Immature natural killer cell (primary cell): ENCODE measurements around the gene CD248. TPM values are rescaled to one million over a fixed set of nuclear protein-coding genes. Genes with fewer than 3 reads are reported as not detected.
"Not testable (repeated sequence)": the region's sequence is repeated elsewhere in the genome, so short reads cannot be mapped to it uniquely, and the experiment has no call there.

ENCODE experiments used
- DNase-seq, 3 donors: peaks; one replicate each; pipeline ENCODE4 v3.0.0; 2022; ENCODE audit warnings: mixed read lengths in 1 of 3
- H3K27ac Mint-ChIP-seq, 6 donors: one replicate each; pipeline ENCODE4 v1.8.0; 2020; ENCODE audit warnings: mixed read lengths in 6 of 6, mild to moderate bottlenecking in 5 of 6, inconsistent platforms in 4 of 6, moderate library complexity in 3 of 6
- H3K27me3 Mint-ChIP-seq, 3 donors: one replicate each; pipeline ENCODE4 v1.8.0; 2020 to 2021; ENCODE audit warnings: low read depth in 3 of 3, mild to moderate bottlenecking in 3 of 3, mixed read lengths in 3 of 3, moderate library complexity in 3 of 3, inconsistent platforms in 1 of 3
- H3K36me3 Mint-ChIP-seq, 3 donors: one replicate each; pipeline ENCODE4 v1.8.0; 2020; ENCODE audit warnings: mixed read lengths in 3 of 3, inconsistent platforms in 2 of 3, mild to moderate bottlenecking in 2 of 3
- H3K4me1 Mint-ChIP-seq, 2 donors: one replicate each; pipeline ENCODE4 v1.8.0; 2020; ENCODE audit warnings: inconsistent platforms in 2 of 2, mild to moderate bottlenecking in 2 of 2, mixed read lengths in 2 of 2, moderate library complexity in 1 of 2
- H3K4me3 Mint-ChIP-seq, 5 donors: one replicate each; pipeline ENCODE4 v1.8.0; 2020; ENCODE audit warnings: mild to moderate bottlenecking in 5 of 5, mixed read lengths in 5 of 5, inconsistent platforms in 3 of 5, moderate library complexity in 3 of 5
- H3K9me3 Mint-ChIP-seq, 6 donors: one replicate each; pipeline ENCODE4 v1.8.0; 2020; ENCODE audit warnings: mild to moderate bottlenecking in 6 of 6, mixed read lengths in 6 of 6, inconsistent platforms in 4 of 6, moderate library complexity in 3 of 6
- polyA plus RNA-seq, 3 donors: library from polyadenylated mRNA; unstranded; fragments of 300-500 nt; fragmentation: Illumina TruSeq; gene quantifications; one replicate each; pipeline ENCODE4 v1.2.3, GENCODE V29; 2021

CD248 gene, protein sequence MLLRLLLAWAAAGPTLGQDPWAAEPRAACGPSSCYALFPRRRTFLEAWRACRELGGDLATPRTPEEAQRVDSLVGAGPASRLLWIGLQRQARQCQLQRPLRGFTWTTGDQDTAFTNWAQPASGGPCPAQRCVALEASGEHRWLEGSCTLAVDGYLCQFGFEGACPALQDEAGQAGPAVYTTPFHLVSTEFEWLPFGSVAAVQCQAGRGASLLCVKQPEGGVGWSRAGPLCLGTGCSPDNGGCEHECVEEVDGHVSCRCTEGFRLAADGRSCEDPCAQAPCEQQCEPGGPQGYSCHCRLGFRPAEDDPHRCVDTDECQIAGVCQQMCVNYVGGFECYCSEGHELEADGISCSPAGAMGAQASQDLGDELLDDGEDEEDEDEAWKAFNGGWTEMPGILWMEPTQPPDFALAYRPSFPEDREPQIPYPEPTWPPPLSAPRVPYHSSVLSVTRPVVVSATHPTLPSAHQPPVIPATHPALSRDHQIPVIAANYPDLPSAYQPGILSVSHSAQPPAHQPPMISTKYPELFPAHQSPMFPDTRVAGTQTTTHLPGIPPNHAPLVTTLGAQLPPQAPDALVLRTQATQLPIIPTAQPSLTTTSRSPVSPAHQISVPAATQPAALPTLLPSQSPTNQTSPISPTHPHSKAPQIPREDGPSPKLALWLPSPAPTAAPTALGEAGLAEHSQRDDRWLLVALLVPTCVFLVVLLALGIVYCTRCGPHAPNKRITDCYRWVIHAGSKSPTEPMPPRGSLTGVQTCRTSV
- not detected for polyA plus RNA-seq

DNA sequence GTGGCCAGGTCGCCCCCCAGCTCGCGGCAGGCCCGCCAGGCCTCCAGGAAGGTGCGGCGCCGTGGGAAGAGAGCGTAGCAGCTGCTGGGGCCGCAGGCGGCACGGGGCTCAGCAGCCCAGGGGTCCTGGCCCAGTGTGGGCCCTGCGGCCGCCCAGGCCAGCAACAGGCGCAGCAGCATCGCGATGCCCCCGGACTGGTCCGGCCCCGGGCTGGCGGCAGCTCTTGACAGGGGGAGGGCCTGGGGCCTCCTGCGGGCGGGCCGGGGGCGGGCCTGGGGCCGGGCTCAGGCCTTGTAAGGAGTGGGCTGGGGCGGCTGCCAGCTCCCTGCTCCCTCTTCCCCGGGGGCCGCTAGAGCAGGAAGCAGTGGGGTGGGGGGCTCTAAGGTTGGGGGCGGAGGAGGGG, at the start of gene CD248:
Gene CD248 (minus strand): TSS at position 196 of the 403 bp plus-strand sequence. CDS start 17 bp downstream, at position 179.
- peaks cover 0 to 5% (median 2%) of the 10 kb centered on the region in 6 donors for H3K9me3 Mint-ChIP-seq
- H3K36me3 Mint-ChIP-seq, result no peaks in the 10 kb centered on the region
- peaks cover 13 to 32% of the 10 kb centered on the region in 2 donors for H3K4me1 Mint-ChIP-seq
- peaks cover 12 to 25% (median 16%) of the 10 kb centered on the region in 3 donors for H3K27me3 Mint-ChIP-seq
- DNase-seq, result no peak
- H3K27ac Mint-ChIP-seq, result peak within 1 kb of the TSS in 5 of 6 donors; percentile 56 to 91 (median 73)
- peak within 1 kb of the TSS in 2 of 5 donors; percentile 29 to 58 for H3K4me3 Mint-ChIP-seq

GRCh38 chr11:66365711-66366619, 49.1 kb upstream of the CD248 start:
- no peak overlapping the region for H3K4me3 Mint-ChIP-seq
- peaks cover 0 to 5% (median 4%) of the 10 kb centered on the region in 3 donors for H3K27me3 Mint-ChIP-seq
- no peaks in the 10 kb centered on the region for H3K36me3 Mint-ChIP-seq
- H3K27ac Mint-ChIP-seq, result no peak overlapping the region
- no peak for DNase-seq
- H3K4me1 Mint-ChIP-seq, result peaks cover 0 to 2% of the 10 kb centered on the region in 2 donors
- H3K9me3 Mint-ChIP-seq, result no peaks in the 10 kb centered on the region

- no peak overlapping the region for H3K27ac Mint-ChIP-seq
- H3K4me3 Mint-ChIP-seq, result no peak overlapping the region
- DNase-seq, result no peak
- no peaks in the 10 kb centered on the region for H3K4me1 Mint-ChIP-seq
- peaks cover 0 to 5% (median 4%) of the 10 kb centered on the region in 3 donors for H3K27me3 Mint-ChIP-seq
- H3K36me3 Mint-ChIP-seq, result no peaks in the 10 kb centered on the region
- H3K9me3 Mint-ChIP-seq, result no peaks in the 10 kb centered on the region
Measured at GRCh38 chr11:66365166-66365565, 48.3 kb upstream of the CD248 start.

- no peaks in the 10 kb centered on the region for H3K4me1 Mint-ChIP-seq
- no peak overlapping the region for H3K4me3 Mint-ChIP-seq
- no peaks in the 10 kb centered on the region for H3K9me3 Mint-ChIP-seq
- H3K27me3 Mint-ChIP-seq, result peaks cover 0 to 1% (median 0%) of the 10 kb centered on the region in 3 donors
- DNase-seq, result peak; percentile 43 to 52 (median 45)
- H3K27ac Mint-ChIP-seq, result no peak overlapping the region
- no peaks in the 10 kb centered on the region for H3K36me3 Mint-ChIP-seq
Measured at GRCh38 chr11:66363805-66364535, 47.1 kb upstream of the CD248 start.

- Mint-ChIP-seq H3K27me3 (peaks cover 0 to 1% (median 0%) of the 10 kb centered on the region in 3 donors), H3K4me1 (no peaks in the 10 kb centered on the region), H3K27ac (no peak overlapping the region), H3K36me3 (no peaks in the 10 kb centered on the region), H3K9me3 (no peaks in the 10 kb centered on the region), H3K4me3 (no peak overlapping the region)
- DNase-seq, result no peak
Measured at GRCh38 chr11:66363187-66363601, 46.4 kb upstream of the CD248 start.

- Mint-ChIP-seq H3K4me1 (no peaks in the 10 kb centered on the region), H3K36me3 (no peaks in the 10 kb centered on the region), H3K9me3 (no peaks in the 10 kb centered on the region), H3K27ac (no peak overlapping the region), H3K27me3 (peaks cover 0 to 1% (median 0%) of the 10 kb centered on the region in 3 donors), H3K4me3 (no peak overlapping the region)
- DNase-seq, result no peak
Measured at GRCh38 chr11:66362481-66363147, 45.8 kb upstream of the CD248 start.

GRCh38 chr11:66361502-66361941, 44.7 kb upstream of the CD248 start:
- Mint-ChIP-seq H3K36me3 (no peaks in the 10 kb centered on the region), H3K27me3 (peaks cover 0 to 1% (median 0%) of the 10 kb centered on the region in 3 donors), H3K9me3 (no peaks in the 10 kb centered on the region), H3K4me3 (no peak overlapping the region), H3K4me1 (no peaks in the 10 kb centered on the region), H3K27ac (no peak overlapping the region)
- no peak for DNase-seq

GRCh38 chr11:66360406-66361073, 43.7 kb upstream of the CD248 start:
- Mint-ChIP-seq H3K9me3 (no peaks in the 10 kb centered on the region), H3K27me3 (peaks cover 0 to 1% (median 0%) of the 10 kb centered on the region in 3 donors), H3K4me1 (no peaks in the 10 kb centered on the region), H3K4me3 (no peak overlapping the region), H3K36me3 (no peaks in the 10 kb centered on the region), H3K27ac (no peak overlapping the region)
- no peak for DNase-seq

DNA sequence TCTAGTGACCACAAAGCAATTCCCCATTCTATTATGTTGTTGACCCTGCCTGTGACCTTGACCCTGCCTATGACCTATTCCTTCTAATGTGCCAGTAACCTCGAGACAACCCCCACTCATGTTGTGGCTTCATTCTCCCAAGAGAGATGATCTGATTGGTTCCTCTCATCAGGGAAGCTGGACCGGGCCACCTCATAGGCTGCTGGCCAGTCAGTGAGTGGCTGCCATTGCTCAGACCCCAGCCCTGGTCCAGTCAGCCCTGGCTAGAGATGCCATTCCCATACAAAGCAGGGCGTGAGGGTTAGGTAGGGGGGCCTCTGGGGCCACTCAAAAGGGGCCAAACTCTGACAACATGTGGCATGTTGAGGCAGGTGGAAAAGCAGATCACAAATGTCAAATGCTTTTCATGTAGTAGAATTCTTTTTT, 42.8 kb upstream of the CD248 start:
- H3K4me3 Mint-ChIP-seq, result no peak overlapping the region
- H3K27me3 Mint-ChIP-seq, result peaks cover 0 to 1% (median 0%) of the 10 kb centered on the region in 3 donors
- H3K9me3 Mint-ChIP-seq, result no peaks in the 10 kb centered on the region
- H3K36me3 Mint-ChIP-seq, result no peaks in the 10 kb centered on the region
- DNase-seq, result no peak
- H3K4me1 Mint-ChIP-seq, result no peaks in the 10 kb centered on the region
- no peak overlapping the region for H3K27ac Mint-ChIP-seq

- not testable (repeated sequence) for H3K36me3 Mint-ChIP-seq
- H3K27ac Mint-ChIP-seq, result peak overlapping the region in 1 of 6 donors; percentile 45
Measured at GRCh38 chr11:66350560-66351235, 33.9 kb upstream of the CD248 start.

GRCh38 chr11:66349084-66349386, 32.2 kb upstream of the CD248 start:
- H3K4me1 Mint-ChIP-seq, result peaks cover 26 to 27% of the 10 kb centered on the region in 2 donors

More at GRCh38 chr11:66350560-66351235, 33.9 kb upstream of the CD248 start:
- DNase-seq, H3K4me3 Mint-ChIP-seq, H3K9me3 Mint-ChIP-seq: not testable (repeated sequence)
- Mint-ChIP-seq H3K27me3 (peaks cover 8 to 12% (median 8%) of the 10 kb centered on the region in 3 donors), H3K4me1 (peaks cover 10 to 11% of the 10 kb centered on the region in 2 donors)

More at GRCh38 chr11:66349084-66349386, 32.2 kb upstream of the CD248 start:
- peaks cover 12 to 21% (median 16%) of the 10 kb centered on the region in 3 donors for H3K27me3 Mint-ChIP-seq
- no peak for DNase-seq
- H3K36me3 Mint-ChIP-seq, result peaks cover 0 to 4% (median 4%) of the 10 kb centered on the region in 3 donors
- H3K9me3 Mint-ChIP-seq, result peaks cover 0 to 2% (median 0%) of the 10 kb centered on the region in 6 donors
- peak overlapping the region; percentile 18 to 95 (median 46) for H3K4me3 Mint-ChIP-seq
- peak overlapping the region in 2 of 6 donors; percentile 33 to 36 for H3K27ac Mint-ChIP-seq
